Left hindlimb (tissue), 1 donor: Measurements from ENCODE around the gene ABCA7.
A peak's percentile ranks its signal among the peaks of the same experiment; 100 is the strongest.

Experiments
- DNase-seq: peaks from one replicate; pipeline ENCODE4 v3.0.0-alpha.2; 2018

The ABCA7 gene

DNA sequence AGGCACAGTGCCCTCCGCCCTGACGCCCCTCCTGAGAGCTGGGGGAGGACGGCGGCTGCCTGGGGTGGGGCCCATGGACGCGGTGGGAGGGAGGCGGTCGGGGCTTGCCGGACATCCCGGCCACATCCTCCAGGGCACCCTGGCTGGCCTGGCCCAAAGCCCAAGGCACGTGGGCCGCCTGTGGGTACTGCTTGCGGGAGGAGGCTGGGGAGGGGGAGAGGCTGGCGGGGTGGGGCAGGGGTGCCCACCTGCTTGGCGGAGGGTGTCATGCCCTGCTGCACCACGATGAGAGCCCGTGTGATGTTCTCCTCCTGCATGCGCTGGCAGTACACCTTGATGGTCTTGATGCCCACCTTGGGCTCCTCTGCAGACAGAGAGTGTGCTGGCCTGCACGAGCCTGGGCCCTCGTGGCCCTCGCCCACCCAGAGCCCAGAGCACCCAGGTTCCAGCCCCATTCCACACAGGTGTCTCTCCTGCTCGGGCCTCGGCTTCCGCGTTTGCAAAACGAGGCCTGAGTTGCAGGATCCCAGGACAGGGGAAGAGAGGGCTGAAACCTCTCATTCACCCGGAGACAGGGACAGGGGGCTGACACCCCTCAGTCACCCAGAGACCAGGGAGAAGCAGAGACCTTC is 51.8 kb downstream of the ABCA7 start:
- no peak for DNase-seq

DNA sequence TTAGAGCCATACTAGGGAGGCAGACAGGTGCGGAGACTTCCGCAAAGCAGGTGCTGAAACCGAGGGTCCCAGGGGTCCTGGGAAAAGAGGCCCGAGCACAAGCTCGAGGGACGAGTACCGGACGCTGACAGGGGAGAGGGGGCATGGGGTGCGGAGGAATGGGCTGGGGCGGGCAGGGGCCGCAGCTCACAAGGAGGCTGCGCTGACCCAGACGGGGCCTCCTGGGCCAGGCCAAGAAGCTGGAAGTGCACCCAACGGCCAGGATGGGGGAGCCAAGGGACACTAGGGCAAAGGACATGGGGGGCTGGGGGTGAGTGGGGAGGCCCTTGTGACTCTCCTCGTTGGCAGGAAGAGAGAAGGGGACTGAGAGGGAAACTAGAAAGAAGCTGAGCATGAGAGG is 53.4 kb downstream of the ABCA7 start:
- no peak for DNase-seq

DNA sequence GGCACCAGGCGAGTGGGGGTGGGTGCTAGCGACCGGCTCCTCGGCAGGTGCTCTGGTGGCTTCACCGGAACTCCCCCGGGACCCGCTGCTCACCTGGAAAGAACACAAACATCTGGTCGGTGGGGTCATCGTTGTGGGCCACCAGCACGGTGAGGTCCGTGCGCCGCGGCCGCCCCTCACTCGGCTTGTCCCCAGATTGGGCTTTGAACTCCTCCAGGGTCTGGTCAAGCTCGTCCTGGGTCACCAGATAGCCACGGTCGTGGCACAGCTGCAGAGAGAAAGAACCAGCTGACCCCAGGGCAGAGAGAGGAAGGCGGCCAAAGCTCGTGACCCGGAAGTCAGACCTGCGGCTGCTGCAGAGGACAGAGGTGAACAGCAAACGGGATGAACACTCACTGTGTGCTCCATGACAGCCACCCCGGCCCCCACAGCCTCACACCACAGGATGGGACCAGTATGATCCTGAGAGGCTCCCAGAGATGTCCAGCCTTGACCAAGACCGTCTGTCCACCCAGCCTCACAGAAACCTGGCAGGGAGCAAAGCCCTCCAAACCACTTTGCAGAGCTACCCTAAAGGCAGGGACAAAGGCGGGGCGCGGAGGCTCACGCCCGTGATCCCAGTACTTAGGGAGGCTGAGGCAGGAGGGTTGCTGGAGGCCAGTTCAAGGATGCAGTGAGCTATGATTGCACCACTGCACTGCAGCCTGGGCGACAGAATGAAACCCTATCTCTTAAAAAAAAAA is 54.1 kb downstream of the ABCA7 start:
- no peak for DNase-seq

DNA sequence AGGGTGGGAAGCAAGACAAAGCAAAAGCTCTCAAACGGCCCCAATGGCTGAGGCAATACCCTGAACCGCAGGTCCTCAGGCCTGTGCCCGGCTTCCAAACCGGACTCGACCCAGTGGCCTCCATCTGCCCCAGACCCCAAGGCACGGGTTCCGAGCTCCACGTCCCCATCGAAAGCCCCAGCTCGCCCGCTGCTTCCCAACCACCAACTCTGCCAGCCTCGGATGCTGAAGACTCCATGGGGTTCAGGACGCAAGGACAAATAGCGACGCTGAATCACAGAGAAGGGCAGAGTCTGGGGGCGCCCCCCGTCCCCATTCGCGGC is 54.7 kb downstream of the ABCA7 start:
- no peak for DNase-seq

DNA sequence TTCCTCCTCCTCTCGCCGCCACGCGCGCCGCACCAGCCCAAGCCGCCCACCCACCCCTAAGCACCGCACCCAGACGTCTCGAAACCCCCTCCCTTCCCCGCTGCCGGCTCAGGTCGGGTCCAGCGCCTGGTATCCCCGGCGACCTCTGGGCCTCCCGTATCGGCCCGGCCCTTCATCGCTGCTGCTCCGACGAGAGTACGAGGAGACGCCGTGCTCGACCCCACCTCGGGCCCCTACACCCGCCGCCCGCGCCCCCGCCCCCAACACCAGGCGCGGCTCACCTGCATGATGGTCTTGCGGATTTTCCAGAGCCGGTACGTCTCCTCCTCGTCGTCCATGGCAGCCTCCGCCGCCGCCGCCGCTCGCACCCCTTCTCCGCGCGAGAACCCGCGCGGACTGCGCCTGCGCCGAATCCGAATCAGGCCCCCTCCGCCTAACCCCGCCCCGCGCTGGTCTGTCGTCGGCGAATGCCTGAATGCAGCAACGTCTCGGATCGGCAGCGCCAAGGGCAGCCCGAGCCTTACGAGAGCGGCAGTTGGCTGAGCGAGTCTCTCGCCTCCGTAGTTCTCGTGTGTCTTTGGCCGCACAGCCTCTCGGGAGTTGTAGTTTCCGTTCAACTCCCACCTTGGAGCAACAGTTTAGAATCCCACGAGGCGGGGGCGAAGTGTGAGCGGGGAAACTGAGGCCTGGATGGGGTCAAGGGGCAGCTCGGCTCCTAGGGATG is 55.2 kb downstream of the ABCA7 start, which contains the start of gene POLR2E:
Gene POLR2E (minus strand): TSS at position 398 of the 724 bp plus-strand sequence. CDS start 60 bp downstream, at position 338.
- peak; percentile 97 for DNase-seq

DNA sequence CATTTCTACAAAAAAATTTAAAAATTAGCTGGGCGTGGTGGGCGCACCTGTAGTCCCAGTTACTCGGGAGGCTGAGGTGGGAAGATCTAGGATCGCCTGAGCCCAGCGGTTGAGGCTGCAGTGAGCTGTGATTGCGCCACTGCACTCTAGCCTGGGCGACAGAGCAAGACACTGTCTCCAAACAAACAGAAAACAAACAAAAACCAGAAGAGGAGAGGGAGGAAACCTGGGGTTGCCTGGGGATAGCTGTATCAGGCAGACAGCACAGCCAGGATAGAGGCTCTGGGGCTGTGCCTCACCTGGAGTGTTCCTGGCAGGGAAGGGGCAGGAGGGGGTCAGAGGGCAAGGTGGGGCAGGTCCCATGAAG is 57.9 kb downstream of the ABCA7 start:
- DNase-seq: no peak

DNA sequence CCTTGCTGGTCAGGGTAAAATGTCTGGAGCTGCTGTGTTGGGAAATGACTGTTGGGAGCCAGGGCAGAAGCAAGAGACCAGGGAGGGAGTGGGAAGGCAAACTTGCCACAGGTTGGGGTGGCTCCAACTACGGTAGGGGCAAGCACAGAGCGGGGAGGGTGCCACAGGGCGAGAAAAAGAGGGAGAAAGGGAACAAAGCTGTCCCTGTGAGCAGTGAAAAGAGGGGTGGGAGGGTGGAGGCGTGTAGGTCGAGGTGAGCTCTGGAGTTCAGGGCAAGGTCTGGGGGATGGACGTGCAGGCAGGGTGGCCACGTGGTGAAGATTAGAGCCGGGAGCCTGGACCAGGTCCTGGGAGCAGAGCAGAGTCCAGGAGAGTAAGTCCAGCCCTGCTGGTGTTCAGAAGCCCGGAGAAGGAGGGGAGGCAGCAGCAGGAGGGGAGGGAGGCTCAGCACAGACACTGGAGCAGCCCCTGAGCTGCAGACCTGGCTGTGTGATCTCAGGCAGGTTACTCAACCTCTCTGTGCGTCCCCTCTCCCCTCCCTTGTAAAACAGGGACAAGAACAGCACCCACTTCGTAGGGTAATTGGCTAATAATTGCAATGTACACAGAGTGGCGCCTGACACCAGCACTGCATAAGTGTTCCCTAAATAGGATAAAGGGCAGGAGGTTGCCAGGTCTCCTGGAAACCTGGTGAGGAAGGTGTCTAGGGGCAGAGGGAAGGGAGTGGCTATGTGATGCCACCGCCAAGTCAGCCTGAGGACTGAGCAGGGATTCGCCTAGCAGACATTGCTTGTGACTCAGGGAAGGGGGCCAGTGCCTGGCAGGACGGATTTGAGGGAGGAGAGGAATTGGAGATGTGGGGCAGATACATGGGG is 58.5 kb downstream of the ABCA7 start:
- DNase-seq: no peak

DNA sequence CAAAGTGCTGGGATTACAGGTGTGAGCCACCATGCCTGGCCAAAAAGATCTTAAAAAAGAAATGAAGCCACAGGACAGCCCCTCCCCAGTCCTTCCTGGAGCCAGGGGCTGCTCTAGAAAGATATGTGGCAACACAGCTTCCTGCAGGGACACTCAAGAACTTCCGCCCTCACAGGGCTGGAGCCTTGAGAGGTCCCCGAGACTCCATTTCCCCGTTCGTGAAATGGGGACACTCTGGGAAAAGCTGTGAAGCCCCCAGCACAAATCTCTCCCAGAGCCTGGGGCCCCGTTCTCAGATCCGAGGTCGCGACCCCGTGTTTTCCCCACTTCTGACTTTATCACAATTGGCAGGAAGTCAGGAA is 61.4 kb downstream of the ABCA7 start:
- DNase-seq: no peak

DNA sequence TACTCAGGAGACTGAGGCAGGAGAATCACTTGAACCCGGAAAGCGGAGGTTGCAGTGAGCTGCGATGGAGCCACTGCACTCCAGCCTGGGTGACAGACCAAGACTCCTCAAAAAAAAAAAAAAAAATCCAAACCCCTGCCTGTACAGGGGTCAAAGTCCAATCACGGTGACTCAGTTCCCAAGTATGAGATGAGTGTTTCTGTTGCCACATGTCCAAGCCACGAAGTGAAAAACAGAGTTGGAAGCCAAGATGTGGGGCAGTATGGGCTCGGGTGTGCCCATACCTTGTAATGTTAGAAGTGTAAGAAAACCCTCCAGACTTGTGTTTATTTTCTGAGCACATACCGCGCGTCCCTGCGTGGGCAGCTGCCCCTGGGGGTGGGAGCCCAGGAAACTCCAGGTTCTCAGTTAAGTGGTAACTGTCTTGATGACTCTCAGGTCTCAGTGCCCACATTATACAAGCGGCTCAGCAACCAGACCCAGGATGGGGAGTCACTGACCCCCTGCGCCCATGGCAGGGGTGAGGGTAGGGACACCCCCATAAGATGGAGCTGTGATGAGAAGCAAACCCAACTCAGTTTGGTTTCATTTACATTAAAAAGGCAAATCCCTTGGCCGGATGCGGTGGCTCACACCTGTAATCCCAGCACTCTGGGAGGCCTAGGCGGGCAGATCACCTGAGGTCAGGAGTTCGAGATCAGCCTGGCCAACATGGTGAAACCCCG is 62.7 kb downstream of the ABCA7 start:
- no peak for DNase-seq

DNA sequence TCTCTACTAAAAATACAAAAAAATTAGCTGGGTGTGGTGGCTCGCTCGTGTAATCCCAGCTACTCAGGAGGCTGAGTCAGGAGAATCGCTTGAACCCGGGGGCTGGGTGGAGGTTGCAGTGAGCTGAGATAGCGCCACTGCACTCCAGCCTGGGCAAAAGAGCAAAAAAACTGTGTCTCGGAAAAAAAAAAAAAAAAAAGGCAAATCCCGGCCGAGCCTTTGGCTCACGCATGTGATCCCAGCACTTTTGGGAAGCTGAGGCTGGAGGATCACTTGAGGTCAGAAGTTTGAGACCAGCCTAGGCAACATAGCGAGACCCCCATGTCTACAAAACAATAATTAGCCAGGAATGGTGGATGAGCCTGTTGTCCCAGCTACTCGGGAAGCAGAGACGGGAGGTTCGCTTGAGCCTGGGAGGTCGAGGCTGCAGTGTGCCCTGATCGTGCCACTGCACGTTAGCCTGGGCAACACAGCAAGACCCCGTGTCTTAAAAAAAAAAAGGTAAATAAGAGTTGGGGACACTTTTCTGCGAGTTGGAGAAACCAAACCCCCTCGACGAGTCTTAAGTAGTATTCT is 63.3 kb downstream of the ABCA7 start:
- no peak for DNase-seq

DNA sequence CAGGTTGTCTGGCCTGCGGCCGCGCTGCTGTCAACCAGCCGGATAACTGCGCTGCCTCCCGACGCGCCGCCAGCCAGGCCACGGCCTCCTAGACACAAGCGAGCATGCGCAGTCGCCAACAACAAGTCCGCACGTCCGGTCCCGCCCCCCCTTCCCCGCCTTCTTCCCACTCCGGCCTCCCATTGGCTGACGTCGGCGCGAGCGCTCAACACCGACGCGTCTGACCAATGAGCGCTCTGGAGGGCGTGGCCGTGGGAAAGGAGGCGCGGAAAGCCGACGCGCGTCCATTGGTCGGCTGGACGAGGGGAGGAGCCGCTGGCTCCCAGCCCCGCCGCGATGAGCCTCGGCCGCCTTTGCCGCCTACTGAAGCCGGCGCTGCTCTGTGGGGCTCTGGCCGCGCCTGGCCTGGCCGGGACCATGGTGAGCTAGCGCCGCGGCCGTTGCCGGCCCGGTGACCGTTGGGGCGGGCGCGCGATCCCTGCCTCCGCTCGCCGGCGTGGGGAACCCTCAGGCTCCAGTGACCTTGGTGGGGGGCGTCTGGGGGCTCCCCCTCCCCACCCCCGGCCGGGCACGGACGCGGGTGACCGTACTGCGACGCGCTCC is 63.9 kb downstream of the ABCA7 start, which contains the start of gene GPX4:
Gene GPX4 (plus strand): TSS at position 287 of the 603 bp plus-strand sequence. CDS start 50 bp downstream, at position 337.
- peak; percentile 100 for DNase-seq

DNA sequence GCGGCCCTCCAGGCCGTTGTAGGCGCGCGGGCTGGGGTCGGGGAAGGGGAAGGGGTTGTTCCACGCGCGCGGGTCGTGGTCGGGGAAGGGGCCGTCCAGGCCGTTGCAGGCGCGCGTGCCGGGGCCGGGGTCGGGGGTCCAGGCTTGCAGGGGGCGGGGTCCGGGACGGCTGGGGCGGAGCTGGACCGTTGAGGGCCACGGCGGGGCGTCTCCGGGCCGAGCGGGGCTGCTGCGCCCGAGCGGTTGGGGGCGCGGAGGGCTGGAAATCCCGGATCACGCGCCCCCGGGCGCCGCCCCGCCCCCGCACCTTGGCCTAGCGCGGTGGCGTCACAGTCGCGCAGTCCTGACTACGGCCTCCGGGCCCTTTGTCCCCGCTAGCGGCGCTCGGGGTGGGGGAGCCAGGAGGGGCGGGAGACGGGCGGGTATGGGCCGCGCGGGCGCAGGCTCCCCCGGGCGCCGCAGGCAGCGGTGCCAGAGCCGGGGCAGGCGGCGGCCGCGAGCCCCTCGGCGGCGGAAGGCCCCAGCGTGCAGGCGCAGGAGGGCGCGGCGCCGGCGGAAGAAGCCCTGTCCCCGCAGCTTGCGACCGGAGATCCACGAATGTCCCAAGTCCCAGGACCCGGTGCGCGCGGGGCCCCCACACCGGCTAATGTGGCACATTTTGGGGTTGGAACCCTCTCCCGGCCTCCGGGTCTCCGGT is 64.6 kb downstream of the ABCA7 start:
- peak; percentile 76 for DNase-seq

DNA sequence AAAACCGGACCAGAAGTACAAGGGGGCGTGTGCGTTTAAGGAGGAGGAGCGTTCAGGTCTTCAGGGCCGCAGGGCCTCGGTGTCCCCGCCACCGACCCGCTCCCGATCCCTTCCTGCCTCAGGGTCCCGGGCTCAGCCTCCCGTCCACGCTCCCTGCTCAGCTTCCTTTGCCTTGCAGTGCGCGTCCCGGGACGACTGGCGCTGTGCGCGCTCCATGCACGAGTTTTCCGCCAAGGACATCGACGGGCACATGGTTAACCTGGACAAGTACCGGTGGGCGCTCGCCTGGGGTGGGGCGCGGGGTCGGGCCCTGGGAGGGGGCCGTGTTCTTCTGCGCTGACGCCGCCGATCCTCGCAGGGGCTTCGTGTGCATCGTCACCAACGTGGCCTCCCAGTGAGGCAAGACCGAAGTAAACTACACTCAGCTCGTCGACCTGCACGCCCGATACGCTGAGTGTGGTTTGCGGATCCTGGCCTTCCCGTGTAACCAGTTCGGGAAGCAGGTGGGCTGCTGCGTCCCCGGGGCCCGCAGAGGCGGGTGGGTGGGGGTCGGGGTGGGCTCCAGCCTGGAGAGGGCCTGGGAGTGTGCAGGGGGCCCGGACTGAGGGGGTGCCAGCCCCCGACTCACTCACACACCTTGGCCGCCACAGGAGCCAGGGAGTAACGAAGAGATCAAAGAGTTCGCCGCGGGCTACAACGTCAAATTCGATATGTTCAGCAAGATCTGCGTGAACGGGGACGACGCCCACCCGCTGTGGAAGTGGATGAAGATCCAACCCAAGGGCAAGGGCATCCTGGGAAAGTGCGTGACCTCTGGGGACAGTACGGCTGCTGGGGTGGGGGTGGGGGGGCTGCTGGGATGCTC is 65.3 kb downstream of the ABCA7 start:
- DNase-seq: peak; percentile 66

DNA sequence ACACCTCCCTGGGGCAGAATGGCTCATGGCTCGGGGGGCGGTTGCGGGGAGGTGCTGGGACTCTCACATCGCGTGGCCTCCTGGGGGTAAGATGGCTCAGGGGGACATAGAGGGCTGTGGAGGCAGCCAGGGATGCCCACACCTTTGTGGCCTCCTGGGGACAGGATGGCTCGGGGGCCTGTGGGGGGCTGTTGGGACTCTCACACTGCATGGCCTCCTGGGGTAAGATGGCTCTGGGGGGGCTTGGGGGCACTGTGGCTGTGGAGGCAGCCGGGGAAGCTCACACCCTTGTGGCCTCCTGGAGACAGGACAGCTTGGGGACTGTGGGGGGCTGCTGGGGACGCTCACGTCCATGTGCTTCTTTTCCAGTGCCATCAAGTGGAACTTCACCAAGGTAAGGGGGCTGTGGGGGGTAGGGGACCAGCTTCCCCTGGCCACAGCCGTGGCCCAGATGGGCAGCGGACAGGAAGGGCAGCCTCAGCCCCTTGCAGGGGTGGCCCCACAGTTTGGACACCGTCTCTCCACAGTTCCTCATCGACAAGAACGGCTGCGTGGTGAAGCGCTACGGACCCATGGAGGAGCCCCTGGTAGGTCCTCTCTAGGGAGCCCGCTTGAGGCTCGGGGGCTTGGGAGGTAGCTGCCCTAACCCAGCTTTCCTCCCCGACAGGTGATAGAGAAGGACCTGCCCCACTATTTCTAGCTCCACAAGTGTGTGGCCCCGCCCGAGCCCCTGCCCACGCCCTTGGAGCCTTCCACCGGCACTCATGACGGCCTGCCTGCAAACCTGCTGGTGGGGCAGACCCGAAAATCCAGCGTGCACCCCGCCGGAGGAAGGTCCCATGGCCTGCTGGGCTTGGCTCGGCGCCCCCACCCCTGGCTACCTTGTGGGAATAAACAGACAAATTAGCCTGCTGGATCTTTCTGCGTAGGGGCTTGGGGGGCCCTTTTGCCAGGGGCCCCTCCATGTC is 66.2 kb downstream of the ABCA7 start:
- DNase-seq: no peak

DNA sequence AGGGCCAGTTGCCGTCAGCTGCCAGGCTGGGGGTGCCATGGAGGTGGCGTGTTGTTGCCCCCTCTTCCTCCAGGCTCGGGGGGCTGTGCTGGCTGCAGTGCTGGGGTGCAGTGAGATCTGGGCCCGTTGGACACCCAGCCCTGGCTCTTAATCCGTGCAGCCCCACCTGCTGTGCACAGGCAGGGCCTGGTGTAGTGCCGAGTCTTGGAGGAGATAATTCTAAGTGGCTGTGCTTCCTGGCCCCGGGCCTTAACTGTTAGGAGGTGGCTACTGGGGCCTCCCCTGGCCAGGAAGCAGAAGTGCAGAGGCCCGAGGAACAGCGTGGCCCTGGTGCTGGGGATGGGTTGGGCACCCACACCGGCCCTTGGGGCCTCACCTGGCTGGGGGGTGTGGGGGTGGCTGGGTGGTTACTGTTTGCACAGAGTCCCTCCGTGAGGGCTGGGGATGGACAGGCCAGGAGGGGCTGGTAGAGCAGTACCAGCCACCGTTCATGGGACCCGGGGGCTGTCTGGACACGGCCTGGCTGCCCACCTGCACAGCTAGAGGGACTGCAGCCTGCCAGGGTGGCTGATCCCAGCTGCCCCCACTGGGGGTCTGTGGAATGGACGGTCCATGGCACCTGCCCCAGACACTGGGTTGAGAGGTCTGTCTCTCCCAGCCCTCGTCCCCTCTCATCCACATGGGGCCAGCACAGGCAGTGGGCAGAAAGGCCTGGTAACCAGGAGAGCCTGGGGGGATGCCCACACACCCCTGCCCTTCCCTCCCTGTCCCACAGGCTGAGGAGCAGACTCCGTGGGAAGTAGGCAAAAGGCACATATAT is 67.1 kb downstream of the ABCA7 start:
- no peak for DNase-seq

DNA sequence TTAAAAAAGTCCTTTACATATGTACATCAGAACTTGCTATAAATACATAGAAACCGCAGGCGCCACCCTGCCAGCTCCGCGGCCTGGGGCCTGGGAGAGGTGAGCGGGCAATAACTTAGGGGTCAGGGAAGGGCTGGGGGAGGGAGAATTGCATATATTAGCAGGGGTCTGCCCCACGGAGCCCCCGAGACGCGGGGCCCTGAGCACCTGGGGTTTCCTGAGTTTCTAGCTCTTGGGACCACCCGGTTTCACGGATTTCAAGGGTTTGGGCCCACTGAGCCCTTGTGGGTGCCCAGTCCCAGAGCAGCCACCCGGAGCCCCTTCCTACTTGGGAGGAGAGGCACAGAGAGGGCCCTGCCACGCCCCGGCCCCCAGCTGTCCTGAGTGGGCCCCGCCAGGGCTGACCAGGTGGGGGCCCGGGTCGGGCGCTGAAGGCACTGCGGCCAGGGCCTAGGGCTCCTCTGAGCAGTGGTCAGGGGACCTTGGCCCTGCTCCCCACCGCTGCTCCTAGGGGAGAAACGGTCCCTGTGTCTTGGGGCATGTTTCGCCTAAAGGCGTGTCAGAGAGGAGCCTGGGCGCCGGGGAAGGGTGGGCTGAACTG is 67.9 kb downstream of the ABCA7 start:
- DNase-seq: no peak
